GM10266 (cell line): ENCODE measurements around the gene GDF7.

Experiments
- DNase-seq: peaks from one replicate; pipeline ENCODE4 v3.0.0; 2012; ENCODE audit errors: extremely low spot score
- TF ChIP-seq, protein P1 (sequence below): IDR thresholded peaks from 2 replicates; pipeline ENCODE4 v1.5.1; 2012; ENCODE audit warnings: mild to moderate bottlenecking, low read depth; ENCODE audit not compliant: control insufficient read depth, insufficient read depth; ENCODE audit errors: missing control alignments

Gene GDF7

GRCh38 chr2:20696366-20696765 lies 29.4 kb downstream of the GDF7 start:
- TF ChIP-seq, protein P1, sequence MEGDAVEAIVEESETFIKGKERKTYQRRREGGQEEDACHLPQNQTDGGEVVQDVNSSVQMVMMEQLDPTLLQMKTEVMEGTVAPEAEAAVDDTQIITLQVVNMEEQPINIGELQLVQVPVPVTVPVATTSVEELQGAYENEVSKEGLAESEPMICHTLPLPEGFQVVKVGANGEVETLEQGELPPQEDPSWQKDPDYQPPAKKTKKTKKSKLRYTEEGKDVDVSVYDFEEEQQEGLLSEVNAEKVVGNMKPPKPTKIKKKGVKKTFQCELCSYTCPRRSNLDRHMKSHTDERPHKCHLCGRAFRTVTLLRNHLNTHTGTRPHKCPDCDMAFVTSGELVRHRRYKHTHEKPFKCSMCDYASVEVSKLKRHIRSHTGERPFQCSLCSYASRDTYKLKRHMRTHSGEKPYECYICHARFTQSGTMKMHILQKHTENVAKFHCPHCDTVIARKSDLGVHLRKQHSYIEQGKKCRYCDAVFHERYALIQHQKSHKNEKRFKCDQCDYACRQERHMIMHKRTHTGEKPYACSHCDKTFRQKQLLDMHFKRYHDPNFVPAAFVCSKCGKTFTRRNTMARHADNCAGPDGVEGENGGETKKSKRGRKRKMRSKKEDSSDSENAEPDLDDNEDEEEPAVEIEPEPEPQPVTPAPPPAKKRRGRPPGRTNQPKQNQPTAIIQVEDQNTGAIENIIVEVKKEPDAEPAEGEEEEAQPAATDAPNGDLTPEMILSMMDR: no peak
- DNase-seq: no peak

DNA sequence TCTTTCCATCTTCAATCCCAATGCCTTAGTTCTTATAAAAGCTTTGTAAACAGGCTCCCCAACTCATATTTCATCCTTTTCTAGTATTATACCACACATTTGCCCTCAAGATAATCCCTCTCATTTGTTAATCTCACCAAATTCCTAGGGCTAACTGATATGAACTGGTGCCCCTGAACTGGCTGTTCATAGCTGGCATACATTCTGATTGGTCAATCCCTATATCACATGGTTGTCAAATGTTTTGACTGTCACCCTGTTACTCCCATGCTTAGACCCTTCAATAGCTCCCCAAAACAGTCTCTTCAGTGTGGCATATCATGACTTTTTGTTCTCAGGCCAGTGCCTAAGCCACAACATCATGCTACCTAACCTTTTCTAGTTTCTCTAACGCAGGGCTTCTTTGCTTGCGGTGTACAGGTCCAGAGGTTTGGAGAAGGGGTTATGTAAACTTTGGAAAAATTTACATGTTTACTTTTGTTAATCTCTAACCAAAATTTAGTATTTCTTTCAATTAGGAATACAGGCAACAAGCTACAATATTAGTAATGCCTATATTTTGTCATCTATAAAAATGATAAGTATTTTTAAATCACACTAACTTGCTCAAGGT lies 30.5 kb downstream of the GDF7 start:
- TF ChIP-seq, protein P1: no peak
- no peak for DNase-seq

- no peak for DNase-seq
- TF ChIP-seq, protein P1: no peak
Observed at GRCh38 chr2:20698916-20699613, 32.1 kb downstream of the GDF7 start.

- TF ChIP-seq, protein P1: no peak
- DNase-seq: no peak
Observed at GRCh38 chr2:20702563-20702962, 35.6 kb downstream of the GDF7 start.

GRCh38 chr2:20704886-20705285 lies 37.9 kb downstream of the GDF7 start:
- TF ChIP-seq, protein P1: no peak

GRCh38 chr2:20706217-20706616 lies 39.3 kb downstream of the GDF7 start:
- DNase-seq: no peak
- TF ChIP-seq, protein P1: no peak

More at GRCh38 chr2:20704886-20705285, 37.9 kb downstream of the GDF7 start:
- DNase-seq: no peak

GRCh38 chr2:20706786-20707185 lies 39.8 kb downstream of the GDF7 start:
- no peak for DNase-seq
- TF ChIP-seq, protein P1: no peak
